ENCODE data around the gene RRAGB.

RRAGB gene

DNA sequence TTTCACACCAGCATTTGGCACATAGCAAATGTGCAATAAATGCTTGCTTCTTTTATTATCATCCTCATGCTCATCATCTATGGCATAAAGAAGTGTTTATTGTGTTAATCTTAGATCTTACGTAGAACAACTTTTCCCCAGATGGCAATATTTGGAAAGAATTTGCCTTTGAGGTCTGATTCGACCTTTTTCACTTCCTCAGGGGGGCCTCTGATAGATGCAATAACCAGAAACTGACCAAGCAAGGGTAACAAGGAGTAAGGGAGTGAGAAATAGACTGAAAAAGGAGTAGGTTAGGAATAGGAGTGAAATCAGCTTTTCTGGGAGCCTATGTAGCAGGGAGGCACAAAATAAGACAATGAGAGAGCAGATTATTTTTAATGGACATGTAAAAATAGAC, 70.2 kb downstream of the RRAGB start:
- no peak overlapping the region for H3K27ac Mint-ChIP-seq
- peaks cover 0 to 2% of the 10 kb centered on the region in 2 donors for H3K9me3 Mint-ChIP-seq
- H3K4me1 Mint-ChIP-seq (ENCODE audit: low read depth in 2 of 2), result no peaks in the 10 kb centered on the region
- no peak for ATAC-seq (replicated peaks)
- DNase-seq, result no peak
- H3K36me3 Mint-ChIP-seq (ENCODE audit: insufficient read depth), result no peaks in the 10 kb centered on the region
- no peak overlapping the region for H3K4me3 Mint-ChIP-seq
- peaks cover 0 to 8% of the 10 kb centered on the region in 2 donors for H3K27me3 Mint-ChIP-seq

GRCh38 chrX:55794405-55794804, 76.9 kb downstream of the RRAGB start:
- ATAC-seq (replicated peaks), result no peak
- H3K4me3 Mint-ChIP-seq, result no peak overlapping the region
- no peaks in the 10 kb centered on the region for H3K9me3 Mint-ChIP-seq
- H3K4me1 Mint-ChIP-seq (ENCODE audit: low read depth in 2 of 2), result no peaks in the 10 kb centered on the region
- H3K27ac Mint-ChIP-seq, result no peak overlapping the region
- H3K27me3 Mint-ChIP-seq, result peaks cover 0 to 9% of the 10 kb centered on the region in 2 donors
- no peaks in the 10 kb centered on the region for H3K36me3 Mint-ChIP-seq (ENCODE audit: insufficient read depth)
- DNase-seq, result no peak

GRCh38 chrX:55796496-55796895, 78.9 kb downstream of the RRAGB start:
- no peaks in the 10 kb centered on the region for H3K36me3 Mint-ChIP-seq (ENCODE audit: insufficient read depth)
- no peak overlapping the region for H3K4me3 Mint-ChIP-seq
- ATAC-seq (replicated peaks) (no peak), DNase-seq (no peak)
- H3K27ac Mint-ChIP-seq, result no peak overlapping the region
- no peaks in the 10 kb centered on the region for H3K4me1 Mint-ChIP-seq (ENCODE audit: low read depth in 2 of 2)
- H3K27me3 Mint-ChIP-seq, result peaks cover 0 to 9% of the 10 kb centered on the region in 2 donors
- no peaks in the 10 kb centered on the region for H3K9me3 Mint-ChIP-seq

DNA sequence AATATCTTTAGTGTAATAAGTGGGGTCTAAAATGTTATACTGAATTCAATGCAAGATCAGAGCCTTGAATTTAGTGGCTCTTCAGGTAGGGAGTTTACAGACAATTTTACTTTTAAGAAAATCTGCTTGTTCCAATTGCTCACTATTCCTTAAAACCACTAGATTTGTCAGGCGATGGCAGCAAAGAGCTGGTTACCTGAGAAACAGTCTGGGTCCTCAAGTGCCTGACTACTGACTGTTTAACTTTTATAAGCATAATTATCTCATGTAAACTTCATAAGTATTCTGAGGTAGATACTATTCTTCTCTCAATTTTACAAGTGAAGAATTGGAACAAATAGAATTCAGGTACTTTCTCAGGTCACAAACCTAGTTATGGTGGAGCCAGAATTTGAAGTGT, 84.3 kb downstream of the RRAGB start:
- Mint-ChIP-seq H3K36me3 (ENCODE audit: insufficient read depth) (no peaks in the 10 kb centered on the region), H3K4me1 (ENCODE audit: low read depth in 2 of 2) (no peaks in the 10 kb centered on the region), H3K27me3 (no peaks in the 10 kb centered on the region), H3K27ac (no peak overlapping the region), H3K9me3 (no peaks in the 10 kb centered on the region), H3K4me3 (no peak overlapping the region)
- no peak for DNase-seq
- no peak for ATAC-seq (replicated peaks)
